Mucosa of stomach (tissue), 1 donor: ENCODE measurements around the gene NAV1.

Experiments used
- H3K27me3 ChIP-seq: one replicate; pipeline ENCODE4 v1.7.0; 2013; ENCODE audit warnings: mild to moderate bottlenecking, low read length; ENCODE audit not compliant: control insufficient read depth, insufficient read depth
- H3K36me3 ChIP-seq: one replicate; pipeline ENCODE4 v1.7.0; 2013; ENCODE audit warnings: low read length; ENCODE audit not compliant: control insufficient read depth, insufficient read depth
- H3K4me1 ChIP-seq: one replicate; pipeline ENCODE4 v1.7.0; 2013; ENCODE audit warnings: mild to moderate bottlenecking, low read length; ENCODE audit not compliant: control insufficient read depth, insufficient read depth
- H3K4me3 ChIP-seq: one replicate; pipeline ENCODE4 v1.7.0; 2013; ENCODE audit warnings: low read length
- H3K9ac ChIP-seq: one replicate; pipeline ENCODE4 v1.7.0; 2013; ENCODE audit warnings: mild to moderate bottlenecking, low read length, moderate library complexity
- H3K9me3 ChIP-seq: one replicate; pipeline ENCODE4 v1.7.0; 2013; ENCODE audit warnings: mild to moderate bottlenecking, low read length, moderate library complexity; ENCODE audit not compliant: control insufficient read depth
- donor health status: Pancreatic carcinoma.

Gene NAV1

GRCh38 chr1:201557572-201557958, 18.6 kb downstream of the NAV1 start:
- Histone ChIP-seq H3K4me3 (no peak overlapping the region), H3K36me3 (no peaks in the 10 kb centered on the region), H3K4me1 (peaks cover 6% of the 10 kb centered on the region), H3K27me3 (peaks cover 3% of the 10 kb centered on the region), H3K9me3 (no peaks in the 10 kb centered on the region), H3K9ac (no peak overlapping the region)

GRCh38 chr1:201559679-201560162, 20.8 kb downstream of the NAV1 start:
- no peak overlapping the region for H3K4me3 ChIP-seq
- H3K36me3 ChIP-seq: no peaks in the 10 kb centered on the region
- H3K4me1 ChIP-seq: peaks cover 10% of the 10 kb centered on the region
- no peaks in the 10 kb centered on the region for H3K9me3 ChIP-seq
- no peak overlapping the region for H3K9ac ChIP-seq
- peaks cover 3% of the 10 kb centered on the region for H3K27me3 ChIP-seq

GRCh38 chr1:201560328-201561194, 21.6 kb downstream of the NAV1 start:
- H3K4me1 ChIP-seq: peaks cover 10% of the 10 kb centered on the region
- no peaks in the 10 kb centered on the region for H3K36me3 ChIP-seq
- H3K4me3 ChIP-seq: no peak overlapping the region
- no peaks in the 10 kb centered on the region for H3K9me3 ChIP-seq
- H3K27me3 ChIP-seq: peaks cover 3% of the 10 kb centered on the region
- no peak overlapping the region for H3K9ac ChIP-seq

- Histone ChIP-seq H3K36me3 (no peaks in the 10 kb centered on the region), H3K4me1 (peaks cover 10% of the 10 kb centered on the region), H3K4me3 (no peak overlapping the region), H3K9me3 (no peaks in the 10 kb centered on the region), H3K27me3 (peaks cover 3% of the 10 kb centered on the region), H3K9ac (no peak overlapping the region)
Measured at GRCh38 chr1:201561195-201561564, 22.3 kb downstream of the NAV1 start.

- no peak overlapping the region for H3K4me3 ChIP-seq
- peaks cover 10% of the 10 kb centered on the region for H3K4me1 ChIP-seq
- no peak overlapping the region for H3K9ac ChIP-seq
- H3K27me3 ChIP-seq: peaks cover 3% of the 10 kb centered on the region
- H3K36me3 ChIP-seq: no peaks in the 10 kb centered on the region
- no peaks in the 10 kb centered on the region for H3K9me3 ChIP-seq
Measured at GRCh38 chr1:201561601-201562000, 22.7 kb downstream of the NAV1 start.

GRCh38 chr1:201562257-201562656, 23.3 kb downstream of the NAV1 start:
- no peaks in the 10 kb centered on the region for H3K9me3 ChIP-seq
- H3K4me3 ChIP-seq: no peak overlapping the region
- H3K27me3 ChIP-seq: peaks cover 3% of the 10 kb centered on the region
- peaks cover 10% of the 10 kb centered on the region for H3K4me1 ChIP-seq
- H3K9ac ChIP-seq: no peak overlapping the region
- H3K36me3 ChIP-seq: no peaks in the 10 kb centered on the region

GRCh38 chr1:201562659-201563405, 23.9 kb downstream of the NAV1 start:
- Histone ChIP-seq H3K4me3 (no peak overlapping the region), H3K36me3 (no peaks in the 10 kb centered on the region), H3K27me3 (peaks cover 3% of the 10 kb centered on the region), H3K9ac (no peak overlapping the region), H3K9me3 (no peaks in the 10 kb centered on the region), H3K4me1 (peaks cover 10% of the 10 kb centered on the region)

GRCh38 chr1:201563406-201563780, 24.5 kb downstream of the NAV1 start:
- H3K9me3 ChIP-seq: no peaks in the 10 kb centered on the region
- H3K4me3 ChIP-seq: no peak overlapping the region
- H3K9ac ChIP-seq: no peak overlapping the region
- H3K4me1 ChIP-seq: peaks cover 10% of the 10 kb centered on the region
- H3K27me3 ChIP-seq: peaks cover 3% of the 10 kb centered on the region
- no peaks in the 10 kb centered on the region for H3K36me3 ChIP-seq

- peaks cover 10% of the 10 kb centered on the region for H3K4me1 ChIP-seq
- H3K9me3 ChIP-seq: no peaks in the 10 kb centered on the region
- no peak overlapping the region for H3K9ac ChIP-seq
- H3K27me3 ChIP-seq: peaks cover 3% of the 10 kb centered on the region
- no peak overlapping the region for H3K4me3 ChIP-seq
- H3K36me3 ChIP-seq: no peaks in the 10 kb centered on the region
Measured at GRCh38 chr1:201563941-201564340, 25.0 kb downstream of the NAV1 start.

- H3K9me3 ChIP-seq: no peaks in the 10 kb centered on the region
- H3K9ac ChIP-seq: no peak overlapping the region
- H3K27me3 ChIP-seq: no peaks in the 10 kb centered on the region
- peaks cover 5% of the 10 kb centered on the region for H3K4me1 ChIP-seq
- H3K36me3 ChIP-seq: no peaks in the 10 kb centered on the region
- no peak overlapping the region for H3K4me3 ChIP-seq
Measured at GRCh38 chr1:201565024-201565730, 26.2 kb downstream of the NAV1 start.

- Histone ChIP-seq H3K4me1 (peaks cover 13% of the 10 kb centered on the region), H3K36me3 (no peaks in the 10 kb centered on the region)
Measured at GRCh38 chr1:201565771-201566528, 27.0 kb downstream of the NAV1 start.

More at GRCh38 chr1:201565771-201566528, 27.0 kb downstream of the NAV1 start:
- H3K9ac ChIP-seq: no peak overlapping the region
- no peaks in the 10 kb centered on the region for H3K9me3 ChIP-seq
- H3K4me3 ChIP-seq: no peak overlapping the region
- no peaks in the 10 kb centered on the region for H3K27me3 ChIP-seq
